ENCODE data around the gene CDKN1C. TPM values are rescaled to one million over a fixed set of nuclear protein-coding genes. Genes with fewer than 3 reads are reported as not detected.

The CDKN1C gene
- total and polyA plus RNA-seq, 12 donors = 17.7 to 817 (median 321) TPM

DNA sequence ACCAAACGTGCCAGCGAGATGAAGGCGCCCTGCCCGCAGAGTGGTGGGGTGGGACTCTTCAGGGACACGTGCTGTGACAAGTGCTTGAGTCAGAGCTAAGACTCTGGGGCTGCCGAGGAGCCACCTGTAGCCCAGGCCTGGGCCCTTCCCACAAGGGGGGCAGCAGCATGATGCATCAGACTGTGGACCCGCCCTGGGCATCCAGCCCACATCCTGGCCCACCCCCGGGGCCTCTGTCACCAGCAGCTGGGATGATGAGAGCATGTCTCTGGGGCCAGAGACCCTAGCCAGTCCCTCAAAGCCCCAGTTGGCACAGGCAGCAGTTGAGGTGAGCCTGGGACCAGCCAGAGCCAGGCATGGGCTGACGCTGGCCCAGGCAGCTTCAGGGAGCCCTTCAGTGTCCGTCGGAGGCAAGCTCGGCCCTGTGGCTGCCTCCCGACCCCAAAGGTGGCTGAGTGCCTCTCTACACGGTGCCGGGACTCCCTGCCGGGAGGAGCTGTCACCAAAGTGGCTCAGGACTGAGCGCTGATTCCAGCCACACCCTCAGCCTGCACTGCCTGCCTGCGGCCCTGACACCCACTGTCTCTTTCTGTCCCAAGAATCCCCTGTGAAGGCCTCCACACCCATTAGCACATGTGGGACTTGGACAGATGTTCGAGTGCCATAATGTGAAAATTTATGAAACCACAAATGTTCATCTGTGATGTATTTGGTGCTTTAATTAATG lies 41.3 kb downstream of the CDKN1C start:
- WGBS, 4 donors = 85 to 96% (median 89%) methylated on average over 9 to 19 of the region's 19 CpGs
- peaks cover 0 to 8% of the 10 kb centered on the region in 2 donors for H3K36me3 ChIP-seq (replicated peaks in 1 of 2)
- no peaks in the 10 kb centered on the region for H3K27me3 ChIP-seq
- H3K27ac ChIP-seq = peak overlapping the region in 1 of 5 donors; percentile 40
- DNase-seq = no peak
- H3K9me3 ChIP-seq (replicated peaks in 1 of 3) = no peaks in the 10 kb centered on the region
- intact Hi-C loops (cut with DNase I) = no loop called here
- no peaks in the 10 kb centered on the region for H3K4me1 ChIP-seq (replicated peaks in 1 of 2)
- H3K4me3 ChIP-seq = no peak overlapping the region
- TF ChIP-seq, protein P1, sequence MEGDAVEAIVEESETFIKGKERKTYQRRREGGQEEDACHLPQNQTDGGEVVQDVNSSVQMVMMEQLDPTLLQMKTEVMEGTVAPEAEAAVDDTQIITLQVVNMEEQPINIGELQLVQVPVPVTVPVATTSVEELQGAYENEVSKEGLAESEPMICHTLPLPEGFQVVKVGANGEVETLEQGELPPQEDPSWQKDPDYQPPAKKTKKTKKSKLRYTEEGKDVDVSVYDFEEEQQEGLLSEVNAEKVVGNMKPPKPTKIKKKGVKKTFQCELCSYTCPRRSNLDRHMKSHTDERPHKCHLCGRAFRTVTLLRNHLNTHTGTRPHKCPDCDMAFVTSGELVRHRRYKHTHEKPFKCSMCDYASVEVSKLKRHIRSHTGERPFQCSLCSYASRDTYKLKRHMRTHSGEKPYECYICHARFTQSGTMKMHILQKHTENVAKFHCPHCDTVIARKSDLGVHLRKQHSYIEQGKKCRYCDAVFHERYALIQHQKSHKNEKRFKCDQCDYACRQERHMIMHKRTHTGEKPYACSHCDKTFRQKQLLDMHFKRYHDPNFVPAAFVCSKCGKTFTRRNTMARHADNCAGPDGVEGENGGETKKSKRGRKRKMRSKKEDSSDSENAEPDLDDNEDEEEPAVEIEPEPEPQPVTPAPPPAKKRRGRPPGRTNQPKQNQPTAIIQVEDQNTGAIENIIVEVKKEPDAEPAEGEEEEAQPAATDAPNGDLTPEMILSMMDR (IDR thresholded peaks at IDR 0.05) = no peak
- TF ChIP-seq POLR2A (IDR thresholded peaks at IDR 0.05) = no peak

DNA sequence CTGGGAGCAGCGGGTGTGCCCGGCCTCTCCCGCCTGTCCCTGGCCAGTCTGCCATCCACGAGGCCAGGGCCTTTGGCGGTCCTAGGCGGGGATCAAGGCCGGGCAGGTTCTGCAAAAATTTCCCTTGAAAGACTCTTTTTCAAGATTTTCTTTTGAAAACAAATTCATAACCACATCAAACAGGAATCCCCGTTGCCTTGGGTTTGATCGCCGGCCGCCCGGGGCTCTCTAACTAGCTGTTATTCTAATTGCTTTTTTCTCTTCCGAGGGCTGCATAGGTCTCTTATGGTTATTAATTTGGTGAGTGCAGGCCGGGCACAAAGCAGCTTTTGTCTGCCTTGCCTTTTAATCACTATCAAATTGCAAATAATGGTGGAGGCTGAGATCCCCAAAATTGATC lies 42.0 kb downstream of the CDKN1C start:
- intact Hi-C loops (cut with DNase I) = no loop called here
- Histone ChIP-seq H3K27me3 (no peaks in the 10 kb centered on the region), H3K9me3 (replicated peaks in 1 of 3) (no peaks in the 10 kb centered on the region), H3K4me1 (replicated peaks in 1 of 2) (no peaks in the 10 kb centered on the region), H3K27ac (no peak overlapping the region), H3K36me3 (replicated peaks in 1 of 2) (peaks cover 0 to 8% of the 10 kb centered on the region in 2 donors), H3K4me3 (no peak overlapping the region)
- DNase-seq = no peak
- WGBS, 4 donors = 88 to 94% (median 89%) methylated on average over 11 to 14 of the region's 14 CpGs
- TF ChIP-seq POLR2A (IDR thresholded peaks at IDR 0.05) = no peak
- TF ChIP-seq, protein P1 (IDR thresholded peaks at IDR 0.05) = no peak

DNA sequence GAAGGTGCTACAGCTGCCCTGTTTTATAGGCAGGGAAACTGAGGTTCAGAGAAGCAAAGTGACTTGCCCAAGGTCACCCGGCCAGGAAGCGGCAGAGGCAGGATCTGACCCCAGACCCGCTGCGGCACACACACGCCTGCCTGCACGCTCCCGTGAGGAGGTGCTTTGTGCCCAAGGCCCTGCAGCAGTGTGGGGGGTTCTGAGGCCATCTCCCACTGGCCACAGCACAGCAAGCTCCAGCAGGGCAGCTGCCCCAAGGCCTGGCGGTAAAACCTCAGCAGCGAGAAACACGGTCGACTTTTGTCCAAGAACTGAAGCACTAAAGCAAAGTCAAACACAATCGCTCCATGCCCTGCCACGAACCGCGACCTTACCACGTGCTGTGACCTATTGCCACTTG lies 42.7 kb downstream of the CDKN1C start:
- no peak for TF ChIP-seq POLR2A (IDR thresholded peaks at IDR 0.05)
- TF ChIP-seq, protein P1 (IDR thresholded peaks at IDR 0.05) = no peak

DNA sequence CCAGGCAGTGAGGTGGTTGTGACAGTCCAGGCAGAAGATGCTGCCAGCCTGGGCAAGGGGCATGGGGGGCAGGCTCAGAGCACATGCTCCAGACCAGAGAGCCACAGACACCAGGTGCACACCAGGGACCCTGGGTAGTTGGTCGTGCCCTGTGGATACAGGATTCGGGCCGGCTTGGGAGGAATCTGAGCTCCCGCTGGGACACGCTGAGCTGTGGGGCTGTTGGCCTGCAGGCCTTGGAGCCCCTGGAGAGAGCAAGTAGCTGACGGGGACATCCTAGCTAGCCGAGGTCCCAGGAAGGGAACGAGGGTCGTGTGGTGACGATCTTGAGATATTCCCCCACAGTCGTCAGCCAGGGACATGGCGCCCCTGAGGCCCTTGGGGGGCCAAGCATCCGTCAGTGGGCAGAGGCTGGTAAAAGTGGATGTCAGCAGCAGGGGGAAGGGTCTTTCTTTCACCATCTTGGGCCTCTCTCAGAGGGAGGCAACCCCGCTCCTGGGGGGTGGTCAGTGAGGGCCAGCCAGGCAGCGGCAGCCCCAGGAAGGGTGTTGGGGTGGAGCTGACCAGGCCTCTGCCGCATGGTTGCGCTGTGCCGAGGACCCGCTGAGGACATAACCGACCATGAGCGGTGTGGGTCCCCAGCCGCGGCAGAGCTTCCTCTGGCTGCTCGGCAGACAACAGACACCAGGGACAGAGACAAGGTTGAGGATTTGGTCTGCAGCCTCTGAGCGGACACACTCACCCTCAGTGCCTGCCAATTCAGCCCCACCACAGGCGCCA lies 44.0 kb downstream of the CDKN1C start:
- intact Hi-C loops (cut with DNase I) = no loop called here
- TF ChIP-seq, protein P1 (IDR thresholded peaks at IDR 0.05) = no peak
- no peak for TF ChIP-seq POLR2A (IDR thresholded peaks at IDR 0.05)
- Histone ChIP-seq H3K27me3 (no peaks in the 10 kb centered on the region), H3K9me3 (replicated peaks in 1 of 3) (no peaks in the 10 kb centered on the region), H3K36me3 (replicated peaks in 1 of 2) (no peaks in the 10 kb centered on the region), H3K4me1 (replicated peaks in 1 of 2) (peaks cover 2 to 5% of the 10 kb centered on the region in 2 donors), H3K4me3 (no peak overlapping the region), H3K27ac (no peak overlapping the region)
- WGBS, 4 donors = 91 to 96% (median 92%) methylated on average over 4 to 26 of the region's 26 CpGs
- no peak for DNase-seq

More for the DNA sequence above, 42.7 kb downstream of the CDKN1C start:
- Histone ChIP-seq H3K4me1 (replicated peaks in 1 of 2) (no peaks in the 10 kb centered on the region), H3K36me3 (replicated peaks in 1 of 2) (peaks cover 0 to 5% of the 10 kb centered on the region in 2 donors), H3K4me3 (no peak overlapping the region), H3K27me3 (no peaks in the 10 kb centered on the region), H3K9me3 (replicated peaks in 1 of 3) (no peaks in the 10 kb centered on the region), H3K27ac (no peak overlapping the region)
- WGBS, 4 donors = 90 to 96% (median 93%) methylated on average over 8 to 16 of the region's 16 CpGs
- no peak for DNase-seq
- intact Hi-C loops (cut with DNase I) = no loop called here

All from adrenal gland (tissue), 12 donors.